H9 (cell line): Measurements from ENCODE around the gene FKBP10. TPM values are rescaled to one million over a fixed set of nuclear protein-coding genes. Genes with fewer than 3 reads are reported as not detected.

ENCODE experiments used
- DNase-seq: peaks from one replicate; pipeline ENCODE4 v3.0.0-alpha.2; 2017
- H2AFZ ChIP-seq: one replicate; pipeline ENCODE4 v1.6.1; 2013; ENCODE audit warnings: mild to moderate bottlenecking, low read length, control low read depth, moderate library complexity
- H2AK5ac ChIP-seq: 2 replicates; pipeline ENCODE4 v1.6.1; 2013; ENCODE audit warnings: low read length, control low read depth, mixed read lengths; ENCODE audit not compliant: insufficient read length
- H2BK120ac ChIP-seq: one replicate; pipeline ENCODE4 v1.6.1; 2013; ENCODE audit warnings: low read depth, mild to moderate bottlenecking, low read length, control low read depth, inconsistent platforms; ENCODE audit not compliant: poor library complexity, severe bottlenecking
- H2BK12ac ChIP-seq: 2 replicates; pipeline ENCODE4 v1.6.1; 2013; ENCODE audit warnings: low read length, control low read depth, mixed read lengths, low read depth; ENCODE audit not compliant: insufficient read length
- H2BK15ac ChIP-seq: 2 replicates; pipeline ENCODE4 v1.6.1; 2013; ENCODE audit warnings: low read depth, low read length, control low read depth
- H2BK20ac ChIP-seq: one replicate; pipeline ENCODE4 v1.6.1; 2013; ENCODE audit warnings: low read depth, mild to moderate bottlenecking, low read length, control low read depth, inconsistent platforms; ENCODE audit not compliant: poor library complexity, severe bottlenecking
- H2BK5ac ChIP-seq: 2 replicates; pipeline ENCODE4 v1.6.1; 2013; ENCODE audit warnings: low read length, control low read depth, mixed read lengths; ENCODE audit not compliant: insufficient read length
- H3K14ac ChIP-seq: 2 replicates; pipeline ENCODE4 v1.6.1; 2013; ENCODE audit warnings: low read length, control low read depth; ENCODE audit not compliant: insufficient read depth
- H3K18ac ChIP-seq: 2 replicates; pipeline ENCODE4 v1.6.1; 2013; ENCODE audit warnings: low read depth, mild to moderate bottlenecking, mixed read lengths, low read length, control low read depth; ENCODE audit not compliant: insufficient read length
- H3K23ac ChIP-seq: 2 replicates; pipeline ENCODE4 v1.6.1; 2013; ENCODE audit warnings: low read length, control low read depth, mixed read lengths, low read depth; ENCODE audit not compliant: insufficient read length
- H3K23me2 ChIP-seq: 2 replicates; pipeline ENCODE4 v1.6.1; 2013; ENCODE audit warnings: low read depth, mild to moderate bottlenecking, mixed read lengths, low read length, control low read depth; ENCODE audit not compliant: insufficient read length, poor library complexity, severe bottlenecking
- H3K27ac ChIP-seq: 2 replicates; pipeline ENCODE4 v1.5.1; 2013; ENCODE audit warnings: low read length, control low read depth, mixed read lengths, low read depth; ENCODE audit not compliant: insufficient read length
- H3K27me3 ChIP-seq: 2 replicates; pipeline ENCODE4 v1.6.1; 2013; ENCODE audit warnings: low read length, control low read depth, inconsistent platforms; ENCODE audit not compliant: insufficient read depth
- H3K4ac ChIP-seq: 2 replicates; pipeline ENCODE4 v1.6.1; 2013; ENCODE audit warnings: low read depth, mild to moderate bottlenecking, control low read depth, inconsistent platforms, low read length, moderate library complexity
- H3K4me1 ChIP-seq: 2 replicates; pipeline ENCODE4 v1.6.1; 2013; ENCODE audit warnings: low read length, control low read depth, inconsistent platforms; ENCODE audit not compliant: insufficient read depth
- H3K4me2 ChIP-seq: 2 replicates; pipeline ENCODE4 v1.6.1; 2013; ENCODE audit warnings: low read length, control low read depth, mixed read lengths; ENCODE audit not compliant: insufficient read length, insufficient read depth
- H3K56ac ChIP-seq: 2 replicates; pipeline ENCODE4 v1.6.1; 2013; ENCODE audit warnings: low read depth, mild to moderate bottlenecking, mixed read lengths, low read length, control low read depth; ENCODE audit not compliant: insufficient read length
- H3K79me1 ChIP-seq: 2 replicates; pipeline ENCODE4 v1.6.1; 2013; ENCODE audit warnings: low read depth, mild to moderate bottlenecking, moderate library complexity, low read length, control low read depth, inconsistent platforms; ENCODE audit not compliant: insufficient read depth, poor library complexity, severe bottlenecking
- H3K79me2 ChIP-seq: 2 replicates; pipeline ENCODE4 v1.6.1; 2013; ENCODE audit warnings: low read length, control low read depth, inconsistent platforms; ENCODE audit not compliant: insufficient read depth
- H3K9ac ChIP-seq: 2 replicates; pipeline ENCODE4 v1.6.1; 2013; ENCODE audit warnings: low read length, control low read depth, mixed read lengths; ENCODE audit not compliant: insufficient read length; ENCODE audit errors: extremely low read depth
- H3K9me3 ChIP-seq: one replicate; pipeline ENCODE4 v1.6.1; 2013; ENCODE audit warnings: low read depth, low read length, inconsistent platforms; ENCODE audit not compliant: control insufficient read depth
- H3T11ph ChIP-seq: one replicate; pipeline ENCODE4 v1.6.1; 2013; ENCODE audit warnings: mild to moderate bottlenecking, low read length, control low read depth, inconsistent platforms
- H4K20me1 ChIP-seq: one replicate; pipeline ENCODE4 v1.6.1; 2013; ENCODE audit not compliant: control insufficient read depth, insufficient read length, insufficient read depth
- H4K5ac ChIP-seq: 2 replicates; pipeline ENCODE4 v1.6.1; 2013; ENCODE audit warnings: low read depth, mild to moderate bottlenecking, mixed read lengths, low read length, control low read depth; ENCODE audit not compliant: insufficient read length
- H4K8ac ChIP-seq: replicated peaks from 2 replicates; pipeline ENCODE4 v1.6.1; 2013; ENCODE audit warnings: low read length, control low read depth, mixed read lengths, low read depth; ENCODE audit not compliant: insufficient read length
- H4K91ac ChIP-seq: 2 replicates; pipeline ENCODE4 v1.6.1; 2013; ENCODE audit warnings: low read depth, mild to moderate bottlenecking, moderate library complexity, mixed read lengths, low read length, control low read depth; ENCODE audit not compliant: insufficient read length
- H3K27ac Mint-ChIP-seq, 3 experiments: 2 replicates in 2 of 3; 3 replicates in 1 of 3; pipeline ENCODE4 v1.8.0; 2020 to 2021; ENCODE audit warnings: mixed read lengths in 3 of 3, mild to moderate bottlenecking in 1 of 3, moderate library complexity in 1 of 3
- H3K27me3 Mint-ChIP-seq: 2 replicates; pipeline ENCODE4 v1.8.0; 2021; ENCODE audit warnings: low read depth, mild to moderate bottlenecking, moderate library complexity, mixed read lengths
- H3K36me3 Mint-ChIP-seq, 3 experiments: 2 replicates in 2 of 3; 3 replicates in 1 of 3; pipeline ENCODE4 v1.8.0; 2020 to 2021; ENCODE audit warnings: low read depth in 3 of 3, mixed read lengths in 3 of 3; ENCODE audit not compliant: insufficient read depth in 1 of 3
- H3K4me1 Mint-ChIP-seq, 2 experiments: 2 replicates each; pipeline ENCODE4 v1.8.0; 2020; ENCODE audit warnings: mixed read lengths in 2 of 2
- H3K4me3 Mint-ChIP-seq, 2 experiments: 2 replicates in 1 of 2; 3 replicates in 1 of 2; pipeline ENCODE4 v1.8.0; 2020 to 2021; ENCODE audit warnings: mild to moderate bottlenecking in 2 of 2, mixed read lengths in 2 of 2, moderate library complexity in 1 of 2
- H3K9me3 Mint-ChIP-seq, 2 experiments: 2 replicates in 1 of 2; 3 replicates in 1 of 2; pipeline ENCODE4 v1.8.0; 2020; ENCODE audit warnings: mild to moderate bottlenecking in 2 of 2, mixed read lengths in 2 of 2, moderate library complexity in 1 of 2
- WGBS: extraction: QIAGEN DNeasy Blood & Tissue Kit; methylation state at CpG from one replicate; pipeline ENCODE4 v1.1.7; 2013; ENCODE audit warnings: missing lambda C conversion rate, low lambda C conversion rate, mixed read lengths; ENCODE audit not compliant: insufficient read length; ENCODE audit errors: extremely low coverage; 5-methylcytosine and 5-hydroxymethylcytosine counted together
- long read RNA-seq: library from polyadenylated mRNA; unstranded; transcript quantifications from one replicate; pipeline ENCODE4 v2.0.0, GENCODE V29; 2020
- total RNA-seq: library from RNA; stranded (reverse); gene quantifications from 2 replicates; pipeline ENCODE4 v1.2.1, GENCODE V29; 2021
- TF ChIP-seq, protein P1 (sequence below): fragments of 200-600 bp; sonication (generic); conservative IDR thresholded peaks from 3 replicates; pipeline ENCODE4 v1.8.0; 2021; ENCODE audit warnings: antibody characterized with exemption, mild to moderate bottlenecking

Gene FKBP10, protein sequence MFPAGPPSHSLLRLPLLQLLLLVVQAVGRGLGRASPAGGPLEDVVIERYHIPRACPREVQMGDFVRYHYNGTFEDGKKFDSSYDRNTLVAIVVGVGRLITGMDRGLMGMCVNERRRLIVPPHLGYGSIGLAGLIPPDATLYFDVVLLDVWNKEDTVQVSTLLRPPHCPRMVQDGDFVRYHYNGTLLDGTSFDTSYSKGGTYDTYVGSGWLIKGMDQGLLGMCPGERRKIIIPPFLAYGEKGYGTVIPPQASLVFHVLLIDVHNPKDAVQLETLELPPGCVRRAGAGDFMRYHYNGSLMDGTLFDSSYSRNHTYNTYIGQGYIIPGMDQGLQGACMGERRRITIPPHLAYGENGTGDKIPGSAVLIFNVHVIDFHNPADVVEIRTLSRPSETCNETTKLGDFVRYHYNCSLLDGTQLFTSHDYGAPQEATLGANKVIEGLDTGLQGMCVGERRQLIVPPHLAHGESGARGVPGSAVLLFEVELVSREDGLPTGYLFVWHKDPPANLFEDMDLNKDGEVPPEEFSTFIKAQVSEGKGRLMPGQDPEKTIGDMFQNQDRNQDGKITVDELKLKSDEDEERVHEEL
- 166 TPM in 2 replicates for total RNA-seq
- long read RNA-seq, transcript FKBP10-201 (10 exons, 2,662 nt) = major isoform, 67 of 125 reads
- long read RNA-seq, partial matches to known transcripts = 29 of 125 reads
- long read RNA-seq, other reads (novel, unspliced or antisense) = 28 of 125 reads

DNA sequence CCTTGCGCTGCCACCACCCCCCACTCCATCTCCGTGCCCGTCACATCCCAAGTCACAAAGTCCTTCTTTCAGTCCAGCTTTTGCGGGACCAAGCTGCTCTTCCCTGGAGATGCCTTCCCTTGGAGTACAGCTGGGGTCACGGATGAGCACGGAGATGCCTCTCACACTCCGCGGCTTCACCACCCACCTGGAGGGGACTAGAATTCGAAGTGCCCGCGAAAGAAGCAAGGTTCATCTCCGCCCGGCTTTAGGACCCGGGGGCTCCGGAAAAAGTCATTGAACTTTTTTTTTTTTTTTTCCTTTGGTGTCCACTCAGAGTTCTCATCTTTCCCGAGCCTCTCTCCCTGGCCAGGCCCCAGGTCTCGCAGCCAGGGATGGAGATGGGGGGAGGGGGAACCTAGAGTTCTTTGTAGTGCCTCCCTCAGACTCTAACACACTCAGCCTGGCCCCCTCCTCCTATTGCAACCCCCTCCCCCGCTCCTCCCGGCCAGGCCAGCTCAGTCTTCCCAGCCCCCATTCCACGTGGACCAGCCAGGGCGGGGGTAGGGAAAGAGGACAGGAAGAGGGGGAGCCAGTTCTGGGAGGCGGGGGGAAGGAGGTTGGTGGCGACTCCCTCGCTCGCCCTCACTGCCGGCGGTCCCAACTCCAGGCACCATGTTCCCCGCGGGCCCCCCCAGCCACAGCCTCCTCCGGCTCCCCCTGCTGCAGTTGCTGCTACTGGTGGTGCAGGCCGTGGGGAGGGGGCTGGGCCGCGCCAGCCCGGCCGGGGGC is at the start of gene FKBP10:
FKBP10 (plus strand) TSS at position 624 of the 771 bp plus-strand sequence; CDS start at position 655, 31 bp downstream.
- no peak within 1 kb of the TSS for H2BK5ac ChIP-seq
- H3K79me2 ChIP-seq = peaks cover 14% of the 10 kb centered on the region; the same call in 1 of the 2 replicates

More for the DNA sequence above, at the start of gene FKBP10:
- H2AK5ac ChIP-seq = no peak within 1 kb of the TSS
- H4K8ac ChIP-seq = no peak within 1 kb of the TSS
- no peak within 1 kb of the TSS for H3K27ac ChIP-seq
- no peak within 1 kb of the TSS for H3T11ph ChIP-seq
- no peak within 1 kb of the TSS; the same call in 1 of the 2 replicates for H3K14ac ChIP-seq
- no peak within 1 kb of the TSS for H3K23ac ChIP-seq
- no peak within 1 kb of the TSS for H3K18ac ChIP-seq
- H3K4ac ChIP-seq = no peak within 1 kb of the TSS
- H2BK20ac ChIP-seq = no peak within 1 kb of the TSS
- H3K4me1 ChIP-seq = peaks cover 4% of the 10 kb centered on the region; the same call in 1 of the 2 replicates
- H4K5ac ChIP-seq = no peak within 1 kb of the TSS
- no CpG with 5 or more reads among the region's 35 CpGs for WGBS
- H2AFZ ChIP-seq = no peak within 1 kb of the TSS
- Mint-ChIP-seq H3K4me1 (peaks cover 23 to 31% of the 10 kb centered on the region in 2 experiments), H3K4me3 (peak within 1 kb of the TSS; percentile 91 to 99), H3K27ac (peak within 1 kb of the TSS; percentile 79 to 97 (median 91); a peak in 6 of 7 replicates), H3K27me3 (peaks cover 11% of the 10 kb centered on the region), H3K36me3 (peaks cover 23 to 30% (median 29%) of the 10 kb centered on the region in 3 experiments), H3K9me3 (peaks cover 0 to 10% of the 10 kb centered on the region in 2 experiments; a peak in 3 of 5 replicates)
- no peak within 1 kb of the TSS for H4K91ac ChIP-seq
- no peak within 1 kb of the TSS for H2BK120ac ChIP-seq
- H3K56ac ChIP-seq = no peak within 1 kb of the TSS
- peak; percentile 94 for DNase-seq
- H2BK15ac ChIP-seq = no peak within 1 kb of the TSS
- no peak within 1 kb of the TSS for H2BK12ac ChIP-seq
- H4K20me1 ChIP-seq = no peaks in the 10 kb centered on the region
- H3K79me1 ChIP-seq = peaks cover 2% of the 10 kb centered on the region
- no peaks in the 10 kb centered on the region for H3K9me3 ChIP-seq
- no peaks in the 10 kb centered on the region for H3K27me3 ChIP-seq
- peak within 1 kb of the TSS; percentile 76 for H3K4me2 ChIP-seq
- H3K9ac ChIP-seq = peak within 1 kb of the TSS; percentile 51
- H3K23me2 ChIP-seq = peaks cover 16% of the 10 kb centered on the region
- TF ChIP-seq, protein P1, sequence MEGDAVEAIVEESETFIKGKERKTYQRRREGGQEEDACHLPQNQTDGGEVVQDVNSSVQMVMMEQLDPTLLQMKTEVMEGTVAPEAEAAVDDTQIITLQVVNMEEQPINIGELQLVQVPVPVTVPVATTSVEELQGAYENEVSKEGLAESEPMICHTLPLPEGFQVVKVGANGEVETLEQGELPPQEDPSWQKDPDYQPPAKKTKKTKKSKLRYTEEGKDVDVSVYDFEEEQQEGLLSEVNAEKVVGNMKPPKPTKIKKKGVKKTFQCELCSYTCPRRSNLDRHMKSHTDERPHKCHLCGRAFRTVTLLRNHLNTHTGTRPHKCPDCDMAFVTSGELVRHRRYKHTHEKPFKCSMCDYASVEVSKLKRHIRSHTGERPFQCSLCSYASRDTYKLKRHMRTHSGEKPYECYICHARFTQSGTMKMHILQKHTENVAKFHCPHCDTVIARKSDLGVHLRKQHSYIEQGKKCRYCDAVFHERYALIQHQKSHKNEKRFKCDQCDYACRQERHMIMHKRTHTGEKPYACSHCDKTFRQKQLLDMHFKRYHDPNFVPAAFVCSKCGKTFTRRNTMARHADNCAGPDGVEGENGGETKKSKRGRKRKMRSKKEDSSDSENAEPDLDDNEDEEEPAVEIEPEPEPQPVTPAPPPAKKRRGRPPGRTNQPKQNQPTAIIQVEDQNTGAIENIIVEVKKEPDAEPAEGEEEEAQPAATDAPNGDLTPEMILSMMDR = no peak
